Hepatocyte (in vitro differentiated cells): ENCODE data around the gene AP1G2. TPM values are rescaled to one million over a fixed set of nuclear protein-coding genes. Genes with fewer than 3 reads are reported as not detected.

Experiments used
- DNase-seq: peaks from one replicate; pipeline ENCODE4 v3.0.0-alpha.2; 2016; ENCODE audit warnings: low spot score
- H2AFZ ChIP-seq: fragments of 200-600 bp; sonication (generic); 2 replicates; pipeline ENCODE4 v1.6.0; 2016; ENCODE audit warnings: antibody characterized with exemption, mild to moderate bottlenecking
- H3K27ac ChIP-seq: fragments of 200-600 bp; sonication (generic); 2 replicates; pipeline ENCODE4 v1.5.1; 2016; ENCODE audit warnings: mild to moderate bottlenecking
- H3K27me3 ChIP-seq: fragments of 200-600 bp; sonication (generic); 2 replicates; pipeline ENCODE4 v1.6.1; 2016
- H3K36me3 ChIP-seq: fragments of 200-600 bp; sonication (generic); replicated peaks from 2 replicates; pipeline ENCODE4 v1.5.1; 2016; ENCODE audit warnings: low read depth; ENCODE audit not compliant: insufficient read depth
- H3K4me1 ChIP-seq: fragments of 200-600 bp; sonication (generic); 2 replicates; pipeline ENCODE4 v1.5.1; 2016; ENCODE audit warnings: mild to moderate bottlenecking, moderate library complexity; ENCODE audit not compliant: insufficient read depth
- H3K4me2 ChIP-seq: fragments of 200-600 bp; sonication (generic); 2 replicates; pipeline ENCODE4 v1.6.0; 2016
- H3K4me3 ChIP-seq: fragments of 200-600 bp; sonication (generic); 2 replicates; pipeline ENCODE4 v1.5.1; 2016; ENCODE audit warnings: mild to moderate bottlenecking
- H3K79me2 ChIP-seq: fragments of 200-600 bp; sonication (generic); 2 replicates; pipeline ENCODE4 v1.6.0; 2017; ENCODE audit warnings: mild to moderate bottlenecking
- H3K9me2 ChIP-seq: fragments of 200-600 bp; sonication (generic); replicated peaks from 2 replicates; pipeline ENCODE4 v1.6.0; 2017; ENCODE audit warnings: mild to moderate bottlenecking; ENCODE audit not compliant: insufficient read depth
- H3K9me3 ChIP-seq: fragments of 200-600 bp; sonication (generic); 2 replicates; pipeline ENCODE4 v1.5.1; 2016; ENCODE audit warnings: low read depth, mild to moderate bottlenecking
- H4K20me1 ChIP-seq: fragments of 200-600 bp; sonication (generic); 2 replicates; pipeline ENCODE4 v1.6.0; 2016; ENCODE audit warnings: mild to moderate bottlenecking; ENCODE audit not compliant: insufficient read depth, poor library complexity, severe bottlenecking
- CTCF ChIP-seq: fragments of 200-600 bp; sonication (generic); IDR thresholded peaks from 2 replicates; pipeline ENCODE4 v1.5.1; 2016; ENCODE audit warnings: antibody characterized with exemption, mild to moderate bottlenecking; ENCODE audit not compliant: poor library complexity
- EZH2 ChIP-seq: fragments of 200-600 bp; sonication (generic); IDR thresholded peaks from 2 replicates; pipeline ENCODE4 v1.6.1; 2016; ENCODE audit warnings: antibody characterized with exemption, mild to moderate bottlenecking, borderline replicate concordance
- EZH2phosphoT487 ChIP-seq: fragments of 200-600 bp; sonication (generic); IDR thresholded peaks from one replicate; pipeline ENCODE4 v1.6.1; 2018; ENCODE audit warnings: antibody characterized with exemption, mild to moderate bottlenecking, low read depth, moderate library complexity; ENCODE audit not compliant: unreplicated experiment, severe bottlenecking
- whole genome bisulfite sequencing: methylation state at CpG from one replicate; pipeline ENCODE4 v1.1.6; 2016; ENCODE audit warnings: low lambda C conversion rate; ENCODE audit errors: missing lambda C conversion rate; 5-methylcytosine and 5-hydroxymethylcytosine counted together
- polyA plus RNA-seq: library from polyadenylated mRNA; unstranded; fragments of >200 nt; fragmentation: Nextera tagmentation; extraction: Ambion mirVana; gene quantifications from 2 replicates; pipeline ENCODE4 v1.2.1, GENCODE V29; 2016
- total RNA-seq: library from RNA; depleted of rRNA; stranded (reverse); fragments of >200 nt; gene quantifications from 2 replicates; pipeline ENCODE4 v1.2.3, GENCODE V29; 2014

AP1G2 gene
- total and polyA plus RNA-seq, 2 experiments from 2014 or later, result 87.5 to 191 TPM

GRCh38 chr14:23582906-23583760 is 15.5 kb upstream of the AP1G2 start:
- H3K4me2 ChIP-seq, result no peak overlapping the region

GRCh38 chr14:23580948-23581281 is 13.3 kb upstream of the AP1G2 start:
- Histone ChIP-seq H4K20me1 (no peaks in the 10 kb centered on the region), H3K36me3 (no peaks in the 10 kb centered on the region), H3K79me2 (no peaks in the 10 kb centered on the region), H3K9me2 (no peaks in the 10 kb centered on the region), H3K27ac (no peak overlapping the region), H3K9me3 (no peaks in the 10 kb centered on the region), H3K4me1 (peaks cover 10% of the 10 kb centered on the region), H3K27me3 (peaks cover 39% of the 10 kb centered on the region), H2AFZ (no peak overlapping the region), H3K4me2 (no peak overlapping the region), H3K4me3 (no peak overlapping the region)
- TF ChIP-seq EZH2phosphoT487 (no peak), CTCF (no peak), EZH2 (no peak)
- WGBS, result 96% methylated on average over 6 of the region's 8 CpGs
- peak; percentile 5 for DNase-seq

More at GRCh38 chr14:23582906-23583760, 15.5 kb upstream of the AP1G2 start:
- no peak overlapping the region for H2AFZ ChIP-seq
- H3K4me3 ChIP-seq, result no peak overlapping the region
- no peak overlapping the region for H3K27ac ChIP-seq
- no peaks in the 10 kb centered on the region for H4K20me1 ChIP-seq
- no peaks in the 10 kb centered on the region for H3K9me2 ChIP-seq
- DNase-seq, result no peak
- TF ChIP-seq EZH2 (no peak), EZH2phosphoT487 (no peak), CTCF (no peak)
- H3K79me2 ChIP-seq, result no peaks in the 10 kb centered on the region
- H3K9me3 ChIP-seq, result no peaks in the 10 kb centered on the region
- H3K27me3 ChIP-seq, result peaks cover 17% of the 10 kb centered on the region
- no peaks in the 10 kb centered on the region for H3K36me3 ChIP-seq
- no peaks in the 10 kb centered on the region for H3K4me1 ChIP-seq
- 93% methylated on average over 3 of the region's 3 CpGs for WGBS

GRCh38 chr14:23580152-23580926 is 12.7 kb upstream of the AP1G2 start:
- Histone ChIP-seq H3K79me2 (no peaks in the 10 kb centered on the region), H2AFZ (no peak overlapping the region), H3K4me2 (no peak overlapping the region), H3K27ac (no peak overlapping the region), H3K9me3 (no peaks in the 10 kb centered on the region), H4K20me1 (no peaks in the 10 kb centered on the region), H3K4me3 (no peak overlapping the region), H3K4me1 (peaks cover 10% of the 10 kb centered on the region), H3K27me3 (peaks cover 45% of the 10 kb centered on the region), H3K36me3 (no peaks in the 10 kb centered on the region), H3K9me2 (no peaks in the 10 kb centered on the region)
- WGBS, result 85% methylated on average over 17 of the region's 24 CpGs
- DNase-seq, result peak; percentile 4
- no peak for TF ChIP-seq CTCF
- no peak for TF ChIP-seq EZH2phosphoT487
